HepG2 (cell line): ENCODE measurements around the gene LYSMD2. TPM values are rescaled to one million over a fixed set of nuclear protein-coding genes. Genes with fewer than 3 reads are reported as not detected.

ENCODE experiments used
- BORCS8-MEF2B ChIP-seq: sonication (generic); formaldehyde crosslinking; IDR thresholded peaks from 2 replicates; pipeline ENCODE4 v1.8.0; 2022; ENCODE audit warnings: mild to moderate bottlenecking, missing genetic modification reagents
- CBFB ChIP-seq: sonication (generic); formaldehyde crosslinking; IDR thresholded peaks from 2 replicates; pipeline ENCODE4 v1.4.0; 2020; ENCODE audit warnings: missing genetic modification reagents
- CBX5 ChIP-seq: sonication (generic); formaldehyde crosslinking; IDR thresholded peaks from 2 replicates; pipeline ENCODE4 v1.4.0; 2020; ENCODE audit warnings: missing genetic modification reagents, borderline replicate concordance
- GPN1 ChIP-seq: sonication (generic); formaldehyde crosslinking; IDR thresholded peaks from 2 replicates; pipeline ENCODE4 v1.5.1; 2020; ENCODE audit warnings: missing genetic modification reagents, borderline replicate concordance
- NR2C2 ChIP-seq: sonication (generic); formaldehyde crosslinking; IDR thresholded peaks from 2 replicates; pipeline ENCODE4 v1.4.0; 2020; ENCODE audit warnings: missing genetic modification reagents, mild to moderate bottlenecking, moderate library complexity, borderline replicate concordance
- PHF21A ChIP-seq: sonication (generic); formaldehyde crosslinking; IDR thresholded peaks from 2 replicates; pipeline ENCODE4 v1.5.0; 2020; ENCODE audit warnings: mild to moderate bottlenecking, missing genetic modification reagents
- RAD51 ChIP-seq: fragments of 450-650 bp; IDR thresholded peaks from 2 replicates; pipeline ENCODE4 v1.6.1; 2016; ENCODE audit warnings: borderline replicate concordance
- RBFOX2 ChIP-seq: fragments of 200-400 bp; formaldehyde crosslinking; IDR thresholded peaks from 2 replicates; pipeline ENCODE4 v1.6.1; 2017; ENCODE audit warnings: low read depth, mild to moderate bottlenecking, low read length
- RFXANK ChIP-seq: IDR thresholded peaks from 2 replicates; pipeline ENCODE4 v1.6.1; 2016
- RXRA ChIP-seq: sonication (generic); formaldehyde crosslinking; IDR thresholded peaks from 2 replicates; pipeline ENCODE4 v1.5.1; 2020; ENCODE audit warnings: missing genetic modification reagents
- SAFB2 ChIP-seq: sonication (generic); formaldehyde crosslinking; IDR thresholded peaks from 2 replicates; pipeline ENCODE4 v1.5.1; 2020; ENCODE audit warnings: missing genetic modification reagents, low read depth, mild to moderate bottlenecking, borderline replicate concordance
- SMYD3 ChIP-seq: sonication (generic); formaldehyde crosslinking; IDR thresholded peaks from 2 replicates; pipeline ENCODE4 v1.8.1; 2023; ENCODE audit warnings: mild to moderate bottlenecking, missing genetic modification reagents
- SP1 ChIP-seq, 2 experiments: fragments of 450-650 bp in 1 of 2; sonication (generic) in 1 of 2; formaldehyde crosslinking in 1 of 2; IDR thresholded peaks; 2 replicates each; pipeline versions ENCODE4 v1.4.0 to v1.6.1; 2016 to 2020; ENCODE audit warnings: missing genetic modification reagents in 1 of 2
- SP140L ChIP-seq: sonication (generic); formaldehyde crosslinking; IDR thresholded peaks from 2 replicates; pipeline ENCODE4 v1.4.0; 2020; ENCODE audit warnings: missing genetic modification reagents, borderline replicate concordance
- SP5 ChIP-seq: IDR thresholded peaks from 2 replicates; pipeline ENCODE4 v1.6.1; 2016; ENCODE audit warnings: low read depth, borderline replicate concordance
- TMF1 ChIP-seq: sonication (generic); formaldehyde crosslinking; IDR thresholded peaks from 2 replicates; pipeline ENCODE4 v1.8.1; 2022; ENCODE audit warnings: low read depth, missing genetic modification reagents
- TOPORS ChIP-seq: sonication (generic); formaldehyde crosslinking; IDR thresholded peaks from 2 replicates; pipeline ENCODE4 v1.8.0; 2023; ENCODE audit warnings: mild to moderate bottlenecking, missing genetic modification reagents
- YEATS4 ChIP-seq: sonication (generic); formaldehyde crosslinking; IDR thresholded peaks from 2 replicates; pipeline ENCODE4 v1.4.0; 2020; ENCODE audit warnings: missing genetic modification reagents, borderline replicate concordance
- ZFP41 ChIP-seq: sonication (generic); formaldehyde crosslinking; IDR thresholded peaks from 2 replicates; pipeline ENCODE4 v1.4.0; 2020; ENCODE audit warnings: mild to moderate bottlenecking, missing genetic modification reagents, borderline replicate concordance
- ZNF138 ChIP-seq: sonication (generic); formaldehyde crosslinking; IDR thresholded peaks from 2 replicates; pipeline ENCODE4 v1.5.0; 2020; ENCODE audit warnings: mild to moderate bottlenecking, low read depth, missing genetic modification reagents
- ZNF430 ChIP-seq: sonication (generic); formaldehyde crosslinking; IDR thresholded peaks from 2 replicates; pipeline ENCODE4 v1.9.0; 2021; ENCODE audit warnings: mild to moderate bottlenecking, missing genetic modification reagents
- ZNF749 ChIP-seq: sonication (generic); formaldehyde crosslinking; IDR thresholded peaks from 2 replicates; pipeline ENCODE4 v1.8.0; 2022; ENCODE audit warnings: mild to moderate bottlenecking, missing genetic modification reagents, moderate library complexity, borderline replicate concordance
- polyA plus RNA-seq, 8 experiments: library from polyadenylated mRNA; depleted of rRNA in 3 of 8; stranded (reverse) in 7 of 8; unstranded in 1 of 8; fragments of >200 nt; fragmentation: Illumina TruSeq in 4 of 8; extraction: Trizol in 4 of 8; gene quantifications; 2 replicates each; pipeline versions ENCODE4 v1.2.1 to v1.2.3, GENCODE V29; 2011 to 2016; ENCODE audit warnings: low read depth in 4 of 8, missing spikeins in 1 of 8, mixed read lengths in 1 of 8; ENCODE audit not compliant: insufficient read depth in 1 of 8
- total RNA-seq, 5 experiments: library from RNA; depleted of rRNA; stranded (reverse); fragments of >200 nt; fragmentation: Illumina TruSeq; extraction: Trizol; gene quantifications; 2 replicates each; pipeline ENCODE4 v1.2.3, GENCODE V29; 2016; ENCODE audit warnings: low read depth in 1 of 5
- TF ChIP-seq, protein P1 (sequence below): sonication (generic); formaldehyde crosslinking; IDR thresholded peaks from 2 replicates; pipeline ENCODE4 v1.4.0; 2020; ENCODE audit warnings: low read depth, mild to moderate bottlenecking, missing genetic modification reagents
- TF ChIP-seq, protein P2 (sequence below): sonication (generic); formaldehyde crosslinking; IDR thresholded peaks from 2 replicates; pipeline ENCODE4 v1.5.0; 2020; ENCODE audit warnings: missing genetic modification reagents
- TF ChIP-seq, protein P3 (sequence below): sonication (generic); IDR thresholded peaks from 2 replicates; pipeline ENCODE4 v1.6.1; 2016; ENCODE audit warnings: low read depth, borderline replicate concordance
- TF ChIP-seq, protein P4 (sequence below): sonication (generic); formaldehyde crosslinking; IDR thresholded peaks from 2 replicates; pipeline ENCODE4 v1.4.0; 2020; ENCODE audit warnings: mild to moderate bottlenecking, missing genetic modification reagents
- TF ChIP-seq, protein P5 (sequence below): sonication (generic); formaldehyde crosslinking; IDR thresholded peaks from 2 replicates; pipeline ENCODE4 v1.8.0; 2022; ENCODE audit warnings: low read depth, missing genetic modification reagents

LYSMD2 gene
- total and polyA plus RNA-seq, 2 of the 13 experiments (the other 11 are each of a cell fraction or from before 2014, with no cell fraction given): 0.05 to 0.27 TPM

DNA sequence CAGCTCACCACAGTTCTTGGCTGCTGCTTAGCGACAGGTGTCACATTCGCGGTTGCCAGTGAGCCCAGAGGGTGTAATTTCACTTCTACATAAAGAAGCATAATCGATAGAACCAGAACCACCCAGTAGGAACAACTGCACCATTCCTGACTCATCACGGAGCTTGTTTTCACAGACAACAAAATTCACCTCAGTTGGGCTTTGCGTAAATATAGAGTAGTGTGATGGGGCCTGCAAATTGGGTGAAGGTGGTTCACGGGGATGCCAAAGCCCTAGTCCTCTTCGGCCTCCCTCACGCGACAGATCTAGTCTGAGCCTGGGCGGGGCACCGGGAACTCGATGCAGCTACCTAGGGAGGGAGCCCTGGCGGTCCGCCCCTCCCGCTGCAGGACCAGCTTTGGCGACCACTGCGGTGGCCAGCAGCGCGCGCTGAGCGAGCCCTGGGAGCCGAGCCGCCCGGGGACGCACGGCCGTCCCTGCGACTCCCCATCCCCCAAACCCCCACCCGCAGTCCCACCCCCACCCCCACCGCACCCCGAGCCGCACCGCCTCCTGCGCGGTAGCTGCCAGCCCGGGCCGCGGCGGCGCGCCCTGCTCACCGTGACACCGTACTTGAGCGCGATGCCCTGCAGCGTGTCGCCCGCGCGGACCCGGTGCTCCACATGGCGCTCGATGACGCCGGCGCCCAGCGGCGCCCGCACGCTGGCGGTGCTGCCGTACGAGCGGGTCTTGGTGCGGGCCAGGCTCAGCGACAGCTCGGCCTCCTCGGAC is 519 bp downstream of the LYSMD2 start (continued):
- TF ChIP-seq TOPORS (CRISPR knock-in tag): 0 out of 2 replicates have a peak, but pooled peaks have one; percentile 51
- TF ChIP-seq CBFB (CRISPR knock-in tag): no peak
- no peak for TF ChIP-seq GPN1 (CRISPR knock-in tag)
- TF ChIP-seq, protein P1, sequence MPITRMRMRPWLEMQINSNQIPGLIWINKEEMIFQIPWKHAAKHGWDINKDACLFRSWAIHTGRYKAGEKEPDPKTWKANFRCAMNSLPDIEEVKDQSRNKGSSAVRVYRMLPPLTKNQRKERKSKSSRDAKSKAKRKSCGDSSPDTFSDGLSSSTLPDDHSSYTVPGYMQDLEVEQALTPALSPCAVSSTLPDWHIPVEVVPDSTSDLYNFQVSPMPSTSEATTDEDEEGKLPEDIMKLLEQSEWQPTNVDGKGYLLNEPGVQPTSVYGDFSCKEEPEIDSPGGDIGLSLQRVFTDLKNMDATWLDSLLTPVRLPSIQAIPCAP (CRISPR knock-in tag): no peak
- no peak for TF ChIP-seq ZNF749 (CRISPR knock-in tag)
- no peak for TF ChIP-seq PHF21A
- TF ChIP-seq NR2C2 (CRISPR knock-in tag): no peak
- TF ChIP-seq, protein P2, sequence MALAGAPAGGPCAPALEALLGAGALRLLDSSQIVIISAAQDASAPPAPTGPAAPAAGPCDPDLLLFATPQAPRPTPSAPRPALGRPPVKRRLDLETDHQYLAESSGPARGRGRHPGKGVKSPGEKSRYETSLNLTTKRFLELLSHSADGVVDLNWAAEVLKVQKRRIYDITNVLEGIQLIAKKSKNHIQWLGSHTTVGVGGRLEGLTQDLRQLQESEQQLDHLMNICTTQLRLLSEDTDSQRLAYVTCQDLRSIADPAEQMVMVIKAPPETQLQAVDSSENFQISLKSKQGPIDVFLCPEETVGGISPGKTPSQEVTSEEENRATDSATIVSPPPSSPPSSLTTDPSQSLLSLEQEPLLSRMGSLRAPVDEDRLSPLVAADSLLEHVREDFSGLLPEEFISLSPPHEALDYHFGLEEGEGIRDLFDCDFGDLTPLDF (CRISPR knock-in tag): no peak
- TF ChIP-seq, protein P3, sequence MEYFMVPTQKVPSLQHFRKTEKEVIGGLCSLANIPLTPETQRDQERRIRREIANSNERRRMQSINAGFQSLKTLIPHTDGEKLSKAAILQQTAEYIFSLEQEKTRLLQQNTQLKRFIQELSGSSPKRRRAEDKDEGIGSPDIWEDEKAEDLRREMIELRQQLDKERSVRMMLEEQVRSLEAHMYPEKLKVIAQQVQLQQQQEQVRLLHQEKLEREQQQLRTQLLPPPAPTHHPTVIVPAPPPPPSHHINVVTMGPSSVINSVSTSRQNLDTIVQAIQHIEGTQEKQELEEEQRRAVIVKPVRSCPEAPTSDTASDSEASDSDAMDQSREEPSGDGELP: no peak
- no peak for TF ChIP-seq RXRA (CRISPR knock-in tag)
- TF ChIP-seq CBX5 (CRISPR knock-in tag): no peak
- TF ChIP-seq, protein P4, sequence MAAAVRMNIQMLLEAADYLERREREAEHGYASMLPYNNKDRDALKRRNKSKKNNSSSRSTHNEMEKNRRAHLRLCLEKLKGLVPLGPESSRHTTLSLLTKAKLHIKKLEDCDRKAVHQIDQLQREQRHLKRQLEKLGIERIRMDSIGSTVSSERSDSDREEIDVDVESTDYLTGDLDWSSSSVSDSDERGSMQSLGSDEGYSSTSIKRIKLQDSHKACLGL (CRISPR knock-in tag): peak; percentile 71; the same call in 1 of the 2 replicates
- no peak for TF ChIP-seq SP1 (IDR thresholded peaks at IDR 0.05)
- TF ChIP-seq SP1 (CRISPR knock-in tag; IDR thresholded peaks at IDR 0.05): no peak
- TF ChIP-seq SP5: no peak
- no peak for TF ChIP-seq SP140L (CRISPR knock-in tag)
- peak; percentile 23; the same call in 1 of the 2 replicates for TF ChIP-seq BORCS8-MEF2B (CRISPR knock-in tag)
- TF ChIP-seq ZFP41 (CRISPR knock-in tag): no peak
- TF ChIP-seq ZNF138 (CRISPR knock-in tag): no peak
- TF ChIP-seq RBFOX2: no peak
- TF ChIP-seq YEATS4 (CRISPR knock-in tag): no peak
- TF ChIP-seq RAD51: no peak
- TF ChIP-seq SMYD3: no peak
- TF ChIP-seq SAFB2 (CRISPR knock-in tag): no peak
- TF ChIP-seq RFXANK (CRISPR knock-in tag): no peak
- TF ChIP-seq, protein P5, sequence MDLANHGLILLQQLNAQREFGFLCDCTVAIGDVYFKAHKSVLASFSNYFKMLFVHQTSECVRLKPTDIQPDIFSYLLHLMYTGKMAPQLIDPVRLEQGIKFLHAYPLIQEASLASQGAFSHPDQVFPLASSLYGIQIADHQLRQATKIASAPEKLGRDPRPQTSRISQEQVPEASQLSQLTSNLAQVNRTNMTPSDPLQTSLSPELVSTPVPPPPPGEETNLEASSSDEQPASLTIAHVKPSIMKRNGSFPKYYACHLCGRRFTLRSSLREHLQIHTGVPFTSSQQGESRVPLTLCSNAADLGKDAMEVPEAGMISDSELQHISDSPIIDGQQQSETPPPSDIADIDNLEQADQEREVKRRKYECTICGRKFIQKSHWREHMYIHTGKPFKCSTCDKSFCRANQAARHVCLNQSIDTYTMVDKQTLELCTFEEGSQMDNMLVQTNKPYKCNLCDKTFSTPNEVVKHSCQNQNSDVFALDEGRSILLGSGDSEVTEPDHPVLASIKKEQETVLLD (CRISPR knock-in tag): peak; percentile 26; the same call in 1 of the 2 replicates
- peak; percentile 68; the same call in 1 of the 2 replicates for TF ChIP-seq TMF1
- no peak for TF ChIP-seq ZNF430 (CRISPR knock-in tag)
